ENCODE measurements around the gene MAPK1. TPM values are rescaled to one million over a fixed set of nuclear protein-coding genes. Genes with fewer than 3 reads are reported as not detected.

The MAPK1 gene
- total RNA-seq, 1 donor from 2014 or later: 101 TPM

GRCh38 chr22:21866833-21867527 is 465 bp downstream of the MAPK1 start:
- Mint-ChIP-seq H3K4me1 (peaks cover 36% of the 10 kb centered on the region), H3K27me3 (peaks cover 14% of the 10 kb centered on the region)

GRCh38 chr22:21865041-21865440 is 2.4 kb downstream of the MAPK1 start:
- Mint-ChIP-seq H3K36me3 (ENCODE audit: low read depth) (peaks cover 22% of the 10 kb centered on the region), H3K27ac (no peak overlapping the region), H3K4me3 (peak overlapping the region; percentile 29), H3K9me3 (peaks cover 4% of the 10 kb centered on the region), H3K27me3 (peaks cover 6% of the 10 kb centered on the region), H3K4me1 (peaks cover 50% of the 10 kb centered on the region)
- no peak for DNase-seq
- intact Hi-C loops (cut with micrococcal nuclease): no loop called here

More at GRCh38 chr22:21866833-21867527, 465 bp downstream of the MAPK1 start:
- H3K27ac Mint-ChIP-seq: peak overlapping the region; percentile 97
- H3K36me3 Mint-ChIP-seq (ENCODE audit: low read depth): peaks cover 21% of the 10 kb centered on the region
- intact Hi-C loops (cut with micrococcal nuclease): loop anchor here (1.0 kb wide), 1 partner anchor 132 kb away; the partner anchor contains the start of gene YPEL1
- H3K4me3 Mint-ChIP-seq: peak overlapping the region; percentile 92
- DNase-seq: peak; percentile 79
- peaks cover 4% of the 10 kb centered on the region for H3K9me3 Mint-ChIP-seq

- no peak overlapping the region for H3K4me3 Mint-ChIP-seq
- intact Hi-C loops (cut with micrococcal nuclease): no loop called here
- H3K27ac Mint-ChIP-seq: no peak overlapping the region
- H3K9me3 Mint-ChIP-seq: no peaks in the 10 kb centered on the region
- H3K36me3 Mint-ChIP-seq (ENCODE audit: low read depth): peaks cover 24% of the 10 kb centered on the region
- H3K4me1 Mint-ChIP-seq: peaks cover 60% of the 10 kb centered on the region
- no peaks in the 10 kb centered on the region for H3K27me3 Mint-ChIP-seq
- no peak for DNase-seq
Observed at GRCh38 chr22:21862386-21863245, 4.8 kb downstream of the MAPK1 start.

GRCh38 chr22:21861851-21862250 is 5.6 kb downstream of the MAPK1 start:
- intact Hi-C loops (cut with micrococcal nuclease): no loop called here
- peaks cover 24% of the 10 kb centered on the region for H3K36me3 Mint-ChIP-seq (ENCODE audit: low read depth)

GRCh38 chr22:21861264-21861848 is 6.1 kb downstream of the MAPK1 start:
- no peak for DNase-seq
- Mint-ChIP-seq H3K27me3 (no peaks in the 10 kb centered on the region), H3K4me3 (no peak overlapping the region), H3K27ac (peak overlapping the region; percentile 54), H3K36me3 (ENCODE audit: low read depth) (peaks cover 23% of the 10 kb centered on the region), H3K4me1 (peaks cover 65% of the 10 kb centered on the region), H3K9me3 (no peaks in the 10 kb centered on the region)
- intact Hi-C loops (cut with micrococcal nuclease): no loop called here

More at GRCh38 chr22:21861851-21862250, 5.6 kb downstream of the MAPK1 start:
- Mint-ChIP-seq H3K9me3 (no peaks in the 10 kb centered on the region), H3K27me3 (no peaks in the 10 kb centered on the region), H3K4me3 (no peak overlapping the region), H3K27ac (peak overlapping the region; percentile 54), H3K4me1 (peaks cover 65% of the 10 kb centered on the region)
- no peak for DNase-seq

- no peak for DNase-seq
- no peak overlapping the region for H3K4me3 Mint-ChIP-seq
- intact Hi-C loops (cut with micrococcal nuclease): no loop called here
Observed at GRCh38 chr22:21860491-21861039, 6.9 kb downstream of the MAPK1 start.

GRCh38 chr22:21858025-21858764 is 9.2 kb downstream of the MAPK1 start:
- intact Hi-C loops (cut with micrococcal nuclease): no loop called here
- Mint-ChIP-seq H3K36me3 (ENCODE audit: low read depth) (peaks cover 14% of the 10 kb centered on the region), H3K27me3 (no peaks in the 10 kb centered on the region), H3K4me3 (no peak overlapping the region), H3K27ac (no peak overlapping the region), H3K9me3 (no peaks in the 10 kb centered on the region), H3K4me1 (peaks cover 55% of the 10 kb centered on the region)
- DNase-seq: no peak

More at GRCh38 chr22:21860491-21861039, 6.9 kb downstream of the MAPK1 start:
- Mint-ChIP-seq H3K9me3 (no peaks in the 10 kb centered on the region), H3K4me1 (peaks cover 66% of the 10 kb centered on the region), H3K36me3 (ENCODE audit: low read depth) (peaks cover 19% of the 10 kb centered on the region), H3K27ac (no peak overlapping the region), H3K27me3 (no peaks in the 10 kb centered on the region)

GRCh38 chr22:21857481-21857914 is 9.9 kb downstream of the MAPK1 start:
- H3K27ac Mint-ChIP-seq: no peak overlapping the region
- no peaks in the 10 kb centered on the region for H3K27me3 Mint-ChIP-seq

GRCh38 chr22:21856868-21857267 is 10.6 kb downstream of the MAPK1 start:
- H3K36me3 Mint-ChIP-seq (ENCODE audit: low read depth): peaks cover 17% of the 10 kb centered on the region
- H3K9me3 Mint-ChIP-seq: no peaks in the 10 kb centered on the region
- H3K27ac Mint-ChIP-seq: no peak overlapping the region
- intact Hi-C loops (cut with micrococcal nuclease): no loop called here
- DNase-seq: no peak
- no peaks in the 10 kb centered on the region for H3K27me3 Mint-ChIP-seq
- H3K4me3 Mint-ChIP-seq: no peak overlapping the region
- H3K4me1 Mint-ChIP-seq: peaks cover 48% of the 10 kb centered on the region

More at GRCh38 chr22:21857481-21857914, 9.9 kb downstream of the MAPK1 start:
- no peaks in the 10 kb centered on the region for H3K9me3 Mint-ChIP-seq
- DNase-seq: no peak
- intact Hi-C loops (cut with micrococcal nuclease): no loop called here
- peaks cover 13% of the 10 kb centered on the region for H3K36me3 Mint-ChIP-seq (ENCODE audit: low read depth)
- no peak overlapping the region for H3K4me3 Mint-ChIP-seq
- H3K4me1 Mint-ChIP-seq: peaks cover 50% of the 10 kb centered on the region

- intact Hi-C loops (cut with micrococcal nuclease): no loop called here
- DNase-seq: no peak
- peaks cover 20% of the 10 kb centered on the region for H3K36me3 Mint-ChIP-seq (ENCODE audit: low read depth)
- H3K27ac Mint-ChIP-seq: no peak overlapping the region
- H3K9me3 Mint-ChIP-seq: no peaks in the 10 kb centered on the region
- H3K27me3 Mint-ChIP-seq: no peaks in the 10 kb centered on the region
- peaks cover 42% of the 10 kb centered on the region for H3K4me1 Mint-ChIP-seq
- no peak overlapping the region for H3K4me3 Mint-ChIP-seq
Observed at GRCh38 chr22:21856197-21856596, 11.2 kb downstream of the MAPK1 start.

- Mint-ChIP-seq H3K4me1 (peaks cover 40% of the 10 kb centered on the region), H3K27ac (no peak overlapping the region), H3K36me3 (ENCODE audit: low read depth) (peaks cover 20% of the 10 kb centered on the region), H3K9me3 (no peaks in the 10 kb centered on the region), H3K4me3 (no peak overlapping the region), H3K27me3 (no peaks in the 10 kb centered on the region)
- no peak for DNase-seq
- intact Hi-C loops (cut with micrococcal nuclease): no loop called here
Observed at GRCh38 chr22:21855676-21856075, 11.8 kb downstream of the MAPK1 start.

GRCh38 chr22:21850660-21851059 is 16.8 kb downstream of the MAPK1 start:
- H3K36me3 Mint-ChIP-seq (ENCODE audit: low read depth): peaks cover 17% of the 10 kb centered on the region
- no peak overlapping the region for H3K27ac Mint-ChIP-seq
- DNase-seq: no peak
- intact Hi-C loops (cut with micrococcal nuclease): no loop called here
- H3K4me1 Mint-ChIP-seq: peaks cover 14% of the 10 kb centered on the region
- no peaks in the 10 kb centered on the region for H3K9me3 Mint-ChIP-seq
- H3K27me3 Mint-ChIP-seq: no peaks in the 10 kb centered on the region
- H3K4me3 Mint-ChIP-seq: no peak overlapping the region

- peaks cover 17% of the 10 kb centered on the region for H3K4me1 Mint-ChIP-seq
Observed at GRCh38 chr22:21849489-21849888, 18.0 kb downstream of the MAPK1 start.

More at GRCh38 chr22:21849489-21849888, 18.0 kb downstream of the MAPK1 start:
- intact Hi-C loops (cut with micrococcal nuclease): no loop called here
- Mint-ChIP-seq H3K36me3 (ENCODE audit: low read depth) (peaks cover 17% of the 10 kb centered on the region), H3K9me3 (no peaks in the 10 kb centered on the region), H3K4me3 (no peak overlapping the region), H3K27ac (no peak overlapping the region), H3K27me3 (no peaks in the 10 kb centered on the region)
- no peak for DNase-seq

All from activated CD4-positive, alpha-beta T cell treated with anti-CD3 and anti-CD28 coated beads, Interleukin-2, amount 10 ng/mL, durations not matched to agents 24 days and 14 days (primary cell).